K562 (cell line): ENCODE results near the gene FAM43B. TPM values are rescaled to one million over a fixed set of nuclear protein-coding genes. Genes with fewer than 3 reads are reported as not detected.
A peak's percentile ranks its signal among the peaks of the same experiment; 100 is the strongest.

Experiments used
- ATF2 ChIP-seq: sonication (generic); formaldehyde crosslinking; IDR thresholded peaks from 2 replicates; pipeline ENCODE4 v1.8.1; 2022; ENCODE audit warnings: missing genetic modification reagents
- HDAC6 ChIP-seq: IDR thresholded peaks from 2 replicates; pipeline ENCODE4 v1.6.1; 2012; ENCODE audit warnings: low read depth, mild to moderate bottlenecking, control low read depth, inconsistent platforms, low read length, moderate library complexity
- PML ChIP-seq: IDR thresholded peaks from 2 replicates; pipeline ENCODE4 v1.6.1; 2012; ENCODE audit warnings: low read length, inconsistent platforms
- SMAD2 ChIP-seq: fragments of 150-350 bp; IDR thresholded peaks from 2 replicates; pipeline ENCODE4 v1.6.1; 2014; ENCODE audit warnings: low read depth, mild to moderate bottlenecking, low read length
- STAT6 ChIP-seq: sonication (generic); formaldehyde crosslinking; IDR thresholded peaks from 2 replicates; pipeline ENCODE4 v1.8.1; 2023; ENCODE audit warnings: mild to moderate bottlenecking, missing genetic modification reagents
- TFAP4 ChIP-seq: sonication (generic); formaldehyde crosslinking; IDR thresholded peaks from 2 replicates; pipeline ENCODE4 v1.8.0; 2022; ENCODE audit warnings: missing genetic modification reagents, mild to moderate bottlenecking, moderate library complexity, borderline replicate concordance
- VEZF1 ChIP-seq: fragments of 200-800 bp; sonication (Bioruptor generic); IDR thresholded peaks from 2 replicates; pipeline ENCODE4 v1.6.1; 2017; ENCODE audit warnings: missing genetic modification characterization, missing compliant biosample characterization
- ZBTB8A ChIP-seq: fragments of 450-650 bp; IDR thresholded peaks from 2 replicates; pipeline ENCODE4 v1.6.1; 2018; ENCODE audit warnings: mild to moderate bottlenecking, moderate library complexity; ENCODE audit not compliant: partially characterized antibody
- ZMIZ1 ChIP-seq, 2 experiments: fragments of 150-350 bp in 1 of 2; IDR thresholded peaks; 2 replicates each; pipeline ENCODE4 v1.6.1; 2012 to 2016; ENCODE audit warnings: low read depth in 2 of 2, low read length in 2 of 2, mild to moderate bottlenecking in 1 of 2, moderate library complexity in 1 of 2
- ZNF184 ChIP-seq: sonication (generic); formaldehyde crosslinking; IDR thresholded peaks from 2 replicates; pipeline ENCODE4 v1.5.0; 2020; ENCODE audit warnings: missing genetic modification reagents
- ZNF592 ChIP-seq: fragments of 450-650 bp; IDR thresholded peaks from 2 replicates; pipeline ENCODE4 v1.6.1; 2017; ENCODE audit warnings: antibody characterized with exemption, mild to moderate bottlenecking
- polyA plus RNA-seq, 8 experiments: library from polyadenylated mRNA; depleted of rRNA in 4 of 8; stranded (reverse) in 5 of 8; unstranded in 3 of 8; fragments of >200 nt; fragmentation: Nextera tagmentation in 2 of 8; fragmentation: Illumina TruSeq in 1 of 8; extraction: Ambion mirVana in 2 of 8; extraction: Trizol in 1 of 8; gene quantifications; 2 replicates each; pipeline versions ENCODE4 v1.2.1 to v1.2.3, GENCODE V29; 2011 to 2014; ENCODE audit warnings: inconsistent platforms in 1 of 8, missing spikeins in 1 of 8
- total RNA-seq, 7 experiments: library from RNA; depleted of rRNA in 6 of 7; stranded (reverse); fragments of >200 nt in 6 of 7; fragmentation: Illumina TruSeq in 2 of 7; extraction: Trizol in 2 of 7; gene quantifications; 2 replicates each; pipeline versions ENCODE4 v1.2.1 to v1.2.3, GENCODE V29; 2011 to 2021; ENCODE audit warnings: low replicate concordance in 1 of 7

FAM43B gene
- total and polyA plus RNA-seq, 9 of the 15 experiments (the other 6 are each of a cell fraction or from before 2014, with no cell fraction given), result not detected

GRCh38 chr1:20507564-20508410 is 44.6 kb upstream of the FAM43B start, which contains the start of gene MUL1 (continued):
- no peak for TF ChIP-seq ZNF592
- TF ChIP-seq VEZF1 (CRISPR knock-in tag), result peak; percentile 97
- TF ChIP-seq ZBTB8A, result no peak
- no peak for TF ChIP-seq SMAD2
- no peak for TF ChIP-seq HDAC6
- TF ChIP-seq ZNF184 (CRISPR knock-in tag), result no peak
- peak; percentile 73 for TF ChIP-seq TFAP4 (CRISPR knock-in tag)
- no peak for TF ChIP-seq ZMIZ1 (IDR thresholded peaks at IDR 0.05; ENCODE audit: low read depth in 2 of 2, low read length in 2 of 2)
- TF ChIP-seq ATF2 (CRISPR knock-in tag), result no peak
- TF ChIP-seq PML, result peak; percentile 56; the same call in 1 of the 2 replicates
- TF ChIP-seq STAT6 (CRISPR knock-in tag), result no peak
